SU-DHL-6 (cell line): ENCODE data around the gene MPPE1.

Experiments
- H2AFZ ChIP-seq: fragments of 200-600 bp; sonication (generic); 2 replicates; pipeline ENCODE4 v1.6.1; 2014; ENCODE audit warnings: low read depth, mild to moderate bottlenecking, moderate library complexity, mixed read lengths, antibody characterized with exemption, low read length; ENCODE audit not compliant: severe bottlenecking
- H3F3A ChIP-seq: fragments of 200-600 bp; shearing (Covaris generic); 2 replicates; pipeline ENCODE4 v1.6.0; 2016; ENCODE audit warnings: antibody characterized with exemption, mild to moderate bottlenecking; ENCODE audit not compliant: insufficient read depth
- H3K27ac ChIP-seq: fragments of 200-600 bp; sonication (generic); 2 replicates; pipeline ENCODE4 v1.5.1; 2016; ENCODE audit warnings: low read depth, mild to moderate bottlenecking, low read length, moderate library complexity, mixed read lengths
- H3K27me3 ChIP-seq: fragments of 200-600 bp; sonication (generic), shearing (Covaris generic); 2 replicates; pipeline ENCODE4 v1.6.0; 2014; ENCODE audit warnings: mild to moderate bottlenecking, low read length
- H3K36me3 ChIP-seq: fragments of 200-600 bp; sonication (generic); 2 replicates; pipeline ENCODE4 v1.6.1; 2014; ENCODE audit warnings: mild to moderate bottlenecking, low read length, mixed read lengths
- H3K4me2 ChIP-seq: fragments of 300-600, 200-600 bp; shearing (Covaris generic), sonication (generic); 2 replicates; pipeline ENCODE4 v1.6.0; 2014; ENCODE audit warnings: low read length, low read depth, mild to moderate bottlenecking; ENCODE audit not compliant: poor library complexity, severe bottlenecking
- H3K4me3 ChIP-seq: fragments of 200-600 bp; sonication (generic); 2 replicates; pipeline ENCODE4 v1.5.1; 2014; ENCODE audit warnings: antibody characterized with exemption, low read length, mild to moderate bottlenecking, mixed read lengths; ENCODE audit not compliant: insufficient read depth, poor library complexity, severe bottlenecking
- H3K79me2 ChIP-seq: fragments of 200-600 bp; sonication (generic); 2 replicates; pipeline ENCODE4 v1.6.1; 2014; ENCODE audit warnings: mild to moderate bottlenecking, low read length, moderate library complexity; ENCODE audit not compliant: insufficient read depth
- H3K9ac ChIP-seq: fragments of 200-600 bp; sonication (generic); 2 replicates; pipeline ENCODE4 v1.7.0; 2014; ENCODE audit warnings: mild to moderate bottlenecking, low read length
- H3K9me2 ChIP-seq: fragments of 200-600 bp; sonication (generic); replicated peaks from 2 replicates; pipeline ENCODE4 v1.6.1; 2014; ENCODE audit warnings: low read length; ENCODE audit not compliant: insufficient read depth
- H3K9me3 ChIP-seq: fragments of 200-600 bp; sonication (generic); 2 replicates; pipeline ENCODE4 v1.6.1; 2014; ENCODE audit warnings: low read length, mixed read lengths; ENCODE audit not compliant: insufficient read depth
- H4K20me1 ChIP-seq: fragments of 200-600 bp; sonication (generic); 2 replicates; pipeline ENCODE4 v1.6.1; 2014; ENCODE audit warnings: low read depth, mild to moderate bottlenecking, antibody characterized with exemption, low read length, moderate library complexity, mixed read lengths
- CTCF ChIP-seq: fragments of 200-600 bp; sonication (generic); IDR thresholded peaks from one replicate; pipeline ENCODE4 v1.5.1; 2017; ENCODE audit warnings: antibody characterized with exemption, mild to moderate bottlenecking, low read length, moderate library complexity; ENCODE audit not compliant: insufficient read depth, poor library complexity, severe bottlenecking
- EZH2phosphoT487 ChIP-seq: fragments of 200-600 bp; sonication (generic), shearing (Covaris generic); conservative IDR thresholded peaks from 2 replicates; pipeline ENCODE4 v1.6.1; 2018; ENCODE audit warnings: mild to moderate bottlenecking, antibody characterized with exemption, low read length, moderate library complexity, mixed read lengths

The MPPE1 gene

DNA sequence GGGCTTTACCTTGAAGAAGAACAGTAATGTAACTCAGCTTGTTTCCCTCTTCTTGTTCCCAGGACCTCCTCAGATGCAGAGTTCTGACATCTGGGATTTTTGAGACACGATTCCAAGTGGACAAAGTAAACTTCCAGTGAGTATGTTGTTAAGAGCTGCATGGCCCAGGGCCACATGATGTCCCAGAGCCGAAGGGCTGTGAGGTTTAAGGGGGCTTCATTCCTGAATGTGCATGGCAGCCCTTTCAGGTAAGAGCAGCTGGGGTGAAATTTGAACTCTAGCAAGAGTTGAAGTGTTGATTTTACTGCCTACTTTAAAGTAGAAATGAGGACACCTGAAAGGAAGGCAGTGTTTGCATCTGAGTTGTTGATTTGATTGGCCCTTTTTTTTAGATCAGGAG, 43.6 kb downstream of the MPPE1 start:
- no peaks in the 10 kb centered on the region for H3K79me2 ChIP-seq
- no peaks in the 10 kb centered on the region for H3K9me2 ChIP-seq
- no peaks in the 10 kb centered on the region for H3K27me3 ChIP-seq
- no peaks in the 10 kb centered on the region for H3F3A ChIP-seq
- TF ChIP-seq EZH2phosphoT487, result no peak
- TF ChIP-seq CTCF, result no peak
- no peaks in the 10 kb centered on the region for H3K9me3 ChIP-seq
- H3K27ac ChIP-seq, result no peak overlapping the region
- H4K20me1 ChIP-seq, result no peaks in the 10 kb centered on the region
- no peak overlapping the region for H3K4me3 ChIP-seq
- H2AFZ ChIP-seq, result no peak overlapping the region
- H3K36me3 ChIP-seq, result no peaks in the 10 kb centered on the region
- no peak overlapping the region for H3K9ac ChIP-seq
- H3K4me2 ChIP-seq, result no peak overlapping the region

- H3K9ac ChIP-seq, result no peak overlapping the region
- H3F3A ChIP-seq, result no peaks in the 10 kb centered on the region
- H3K36me3 ChIP-seq, result no peaks in the 10 kb centered on the region
- no peak overlapping the region for H2AFZ ChIP-seq
- H3K4me3 ChIP-seq, result no peak overlapping the region
- H3K27ac ChIP-seq, result no peak overlapping the region
- no peaks in the 10 kb centered on the region for H3K9me2 ChIP-seq
- no peaks in the 10 kb centered on the region for H3K9me3 ChIP-seq
- no peaks in the 10 kb centered on the region for H3K79me2 ChIP-seq
- no peaks in the 10 kb centered on the region for H3K27me3 ChIP-seq
- no peak overlapping the region for H3K4me2 ChIP-seq
- no peak for TF ChIP-seq CTCF
- no peak for TF ChIP-seq EZH2phosphoT487
- H4K20me1 ChIP-seq, result no peaks in the 10 kb centered on the region
These were observed 45.5 kb downstream of the MPPE1 start for GRCh38 chr18:11862468-11863137.

DNA sequence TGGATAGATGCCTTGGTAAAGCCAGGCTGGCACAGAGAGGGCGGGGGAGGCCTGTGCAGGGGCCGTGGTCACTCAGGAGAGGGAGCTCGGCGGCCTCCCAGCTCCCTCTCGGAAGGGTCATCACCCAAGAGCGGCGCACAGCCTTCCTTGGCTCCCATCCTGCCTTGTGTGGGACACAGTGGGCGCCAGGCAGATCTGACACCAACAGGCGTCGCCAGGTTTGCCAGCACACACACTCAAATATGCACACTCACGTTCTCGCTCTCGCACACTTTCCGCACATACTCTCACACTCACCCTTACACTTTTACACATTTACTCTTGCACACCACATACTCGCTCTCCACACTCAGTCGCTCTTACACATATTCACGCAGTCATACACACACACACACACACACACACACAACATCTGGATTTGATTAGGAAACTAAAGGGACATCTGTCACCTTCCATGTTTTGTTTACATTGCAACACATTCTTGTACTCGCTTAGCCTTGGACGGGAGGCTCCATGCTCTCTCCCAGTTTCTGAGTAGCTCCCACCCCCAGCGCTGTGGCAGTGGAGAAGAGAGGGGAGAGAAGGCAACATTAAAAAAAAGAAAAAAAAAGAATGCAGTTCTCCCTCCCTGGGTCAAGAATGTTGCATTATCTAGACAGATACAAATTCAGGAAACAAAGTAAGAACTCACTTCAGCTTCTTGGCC, 46.4 kb downstream of the MPPE1 start:
- H2AFZ ChIP-seq, result no peak overlapping the region
- H3K9me3 ChIP-seq, result no peaks in the 10 kb centered on the region
- no peaks in the 10 kb centered on the region for H3K9me2 ChIP-seq
- TF ChIP-seq CTCF (no peak), EZH2phosphoT487 (no peak)
- no peak overlapping the region for H3K4me3 ChIP-seq
- H3K27ac ChIP-seq, result no peak overlapping the region
- H3K9ac ChIP-seq, result no peak overlapping the region
- H3K79me2 ChIP-seq, result no peaks in the 10 kb centered on the region
- H4K20me1 ChIP-seq, result no peaks in the 10 kb centered on the region
- H3K27me3 ChIP-seq, result no peaks in the 10 kb centered on the region
- H3K4me2 ChIP-seq, result no peak overlapping the region
- no peaks in the 10 kb centered on the region for H3F3A ChIP-seq
- H3K36me3 ChIP-seq, result no peaks in the 10 kb centered on the region
